ENCODE measurements around the gene MYCN. TPM values are rescaled to one million over a fixed set of nuclear protein-coding genes. Genes with fewer than 3 reads are reported as not detected.

Gene MYCN
- total RNA-seq, 1 experiment from 2014 or later: 68.3 TPM

DNA sequence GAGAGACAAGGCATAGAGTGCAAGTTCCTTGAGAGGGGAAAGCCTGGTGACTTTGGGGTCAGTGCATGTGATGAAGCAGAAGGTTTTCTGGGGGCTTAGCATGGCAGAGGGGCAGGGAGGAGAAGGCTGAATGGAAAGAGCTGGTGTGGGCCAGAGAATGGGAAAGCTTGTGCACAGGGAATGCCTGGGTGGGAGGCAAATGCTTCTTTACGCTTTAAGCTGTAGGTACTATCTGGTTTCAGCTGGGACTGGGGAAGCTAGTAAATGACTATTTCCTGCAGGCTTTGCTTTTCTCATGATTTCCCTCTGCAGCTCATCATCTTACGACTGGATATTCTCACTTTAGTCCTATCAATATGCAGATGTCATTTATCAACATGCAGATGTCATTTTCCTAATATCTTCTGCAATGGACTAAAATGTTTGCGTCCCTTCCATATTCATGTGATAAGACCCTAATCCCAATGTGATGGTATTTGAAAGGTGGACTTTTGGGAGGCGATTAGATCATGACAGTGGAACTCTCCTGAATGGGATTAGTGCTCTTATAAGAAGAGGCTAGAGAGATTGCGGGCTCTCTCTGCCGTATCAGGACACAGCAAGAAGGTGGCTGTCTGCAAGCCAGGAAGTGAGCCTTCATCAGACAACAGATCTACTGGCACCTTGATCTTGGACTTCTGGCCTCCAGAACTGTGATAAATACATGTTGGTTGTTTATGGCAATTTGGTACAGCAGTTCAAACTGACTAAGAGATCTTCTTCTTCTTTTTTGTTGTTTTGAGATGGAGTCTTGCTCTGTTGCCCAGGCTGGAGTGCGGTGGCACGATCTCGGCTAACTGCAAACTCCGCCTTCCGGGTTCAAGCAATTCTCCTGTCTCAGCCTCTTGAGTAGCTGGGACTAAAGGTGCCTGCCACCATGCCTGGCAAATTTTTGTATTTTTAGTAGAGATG, 50.1 kb downstream of the MYCN start (continued):
- TF ChIP-seq, protein P1, sequence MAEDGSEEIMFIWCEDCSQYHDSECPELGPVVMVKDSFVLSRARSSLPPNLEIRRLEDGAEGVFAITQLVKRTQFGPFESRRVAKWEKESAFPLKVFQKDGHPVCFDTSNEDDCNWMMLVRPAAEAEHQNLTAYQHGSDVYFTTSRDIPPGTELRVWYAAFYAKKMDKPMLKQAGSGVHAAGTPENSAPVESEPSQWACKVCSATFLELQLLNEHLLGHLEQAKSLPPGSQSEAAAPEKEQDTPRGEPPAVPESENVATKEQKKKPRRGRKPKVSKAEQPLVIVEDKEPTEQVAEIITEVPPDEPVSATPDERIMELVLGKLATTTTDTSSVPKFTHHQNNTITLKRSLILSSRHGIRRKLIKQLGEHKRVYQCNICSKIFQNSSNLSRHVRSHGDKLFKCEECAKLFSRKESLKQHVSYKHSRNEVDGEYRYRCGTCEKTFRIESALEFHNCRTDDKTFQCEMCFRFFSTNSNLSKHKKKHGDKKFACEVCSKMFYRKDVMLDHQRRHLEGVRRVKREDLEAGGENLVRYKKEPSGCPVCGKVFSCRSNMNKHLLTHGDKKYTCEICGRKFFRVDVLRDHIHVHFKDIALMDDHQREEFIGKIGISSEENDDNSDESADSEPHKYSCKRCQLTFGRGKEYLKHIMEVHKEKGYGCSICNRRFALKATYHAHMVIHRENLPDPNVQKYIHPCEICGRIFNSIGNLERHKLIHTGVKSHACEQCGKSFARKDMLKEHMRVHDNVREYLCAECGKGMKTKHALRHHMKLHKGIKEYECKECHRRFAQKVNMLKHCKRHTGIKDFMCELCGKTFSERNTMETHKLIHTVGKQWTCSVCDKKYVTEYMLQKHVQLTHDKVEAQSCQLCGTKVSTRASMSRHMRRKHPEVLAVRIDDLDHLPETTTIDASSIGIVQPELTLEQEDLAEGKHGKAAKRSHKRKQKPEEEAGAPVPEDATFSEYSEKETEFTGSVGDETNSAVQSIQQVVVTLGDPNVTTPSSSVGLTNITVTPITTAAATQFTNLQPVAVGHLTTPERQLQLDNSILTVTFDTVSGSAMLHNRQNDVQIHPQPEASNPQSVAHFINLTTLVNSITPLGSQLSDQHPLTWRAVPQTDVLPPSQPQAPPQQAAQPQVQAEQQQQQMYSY (CRISPR knock-in tag; IDR thresholded peaks at IDR 0.05): no peak
- TF ChIP-seq SP1 (CRISPR knock-in tag; conservative IDR thresholded peaks at IDR 0.05) (no peak), ZNF121 (CRISPR knock-in tag; IDR thresholded peaks at IDR 0.05) (no peak)
- TF ChIP-seq, protein P2, sequence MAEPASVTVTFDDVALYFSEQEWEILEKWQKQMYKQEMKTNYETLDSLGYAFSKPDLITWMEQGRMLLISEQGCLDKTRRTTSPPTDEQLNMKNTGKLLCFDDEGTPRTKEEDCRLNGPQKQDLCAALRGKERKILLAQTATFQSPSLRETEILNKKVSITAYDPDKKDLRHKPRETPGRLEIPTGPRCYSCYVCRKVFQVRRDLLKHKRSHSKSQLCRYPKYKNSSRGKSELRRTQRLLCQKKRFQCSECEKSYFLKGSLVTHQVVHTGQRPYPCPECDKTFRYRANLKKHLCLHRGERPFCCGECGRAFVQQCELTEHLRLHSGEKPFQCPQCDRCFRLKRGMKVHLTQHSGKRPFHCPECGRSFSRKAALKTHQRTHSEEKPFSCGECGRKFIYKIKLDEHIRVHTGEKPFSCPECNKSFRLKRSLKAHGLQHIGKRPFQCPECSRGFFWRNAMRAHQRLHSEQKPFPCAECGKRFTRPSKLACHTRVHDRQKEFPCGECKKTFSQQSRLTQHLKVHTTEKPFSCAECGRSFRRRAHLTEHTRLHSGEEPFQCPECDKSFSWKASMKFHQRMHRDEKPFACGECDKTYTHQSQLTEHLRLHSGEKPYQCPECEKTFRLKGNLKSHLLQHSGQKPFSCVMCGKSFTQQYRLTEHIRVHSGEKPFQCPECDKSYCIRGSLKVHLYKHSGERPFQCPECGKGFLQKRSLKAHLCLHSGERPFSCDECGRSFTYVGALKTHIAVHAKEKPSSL (CRISPR knock-in tag; conservative IDR thresholded peaks at IDR 0.05): no peak

DNA sequence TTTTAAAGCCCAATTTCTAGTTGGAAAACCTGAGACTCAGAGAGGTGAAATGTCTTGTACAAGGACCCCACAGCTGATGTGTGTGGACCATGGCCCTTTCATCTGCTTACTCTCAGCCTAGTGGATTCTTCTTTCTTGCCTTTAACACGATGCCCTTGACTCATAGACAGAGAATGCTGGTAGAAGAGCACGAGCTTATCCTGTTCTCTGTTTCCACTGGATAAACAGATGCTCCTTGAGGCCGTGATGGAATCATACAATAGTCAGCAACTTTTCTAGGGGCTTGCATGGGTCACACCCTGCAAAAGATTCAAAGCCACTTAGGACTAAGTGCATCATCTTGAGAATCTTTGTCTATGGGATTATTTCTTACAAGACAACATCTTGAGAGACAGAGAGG, 50.9 kb downstream of the MYCN start:
- CTCF ChIA-PET: no interaction called here

DNA sequence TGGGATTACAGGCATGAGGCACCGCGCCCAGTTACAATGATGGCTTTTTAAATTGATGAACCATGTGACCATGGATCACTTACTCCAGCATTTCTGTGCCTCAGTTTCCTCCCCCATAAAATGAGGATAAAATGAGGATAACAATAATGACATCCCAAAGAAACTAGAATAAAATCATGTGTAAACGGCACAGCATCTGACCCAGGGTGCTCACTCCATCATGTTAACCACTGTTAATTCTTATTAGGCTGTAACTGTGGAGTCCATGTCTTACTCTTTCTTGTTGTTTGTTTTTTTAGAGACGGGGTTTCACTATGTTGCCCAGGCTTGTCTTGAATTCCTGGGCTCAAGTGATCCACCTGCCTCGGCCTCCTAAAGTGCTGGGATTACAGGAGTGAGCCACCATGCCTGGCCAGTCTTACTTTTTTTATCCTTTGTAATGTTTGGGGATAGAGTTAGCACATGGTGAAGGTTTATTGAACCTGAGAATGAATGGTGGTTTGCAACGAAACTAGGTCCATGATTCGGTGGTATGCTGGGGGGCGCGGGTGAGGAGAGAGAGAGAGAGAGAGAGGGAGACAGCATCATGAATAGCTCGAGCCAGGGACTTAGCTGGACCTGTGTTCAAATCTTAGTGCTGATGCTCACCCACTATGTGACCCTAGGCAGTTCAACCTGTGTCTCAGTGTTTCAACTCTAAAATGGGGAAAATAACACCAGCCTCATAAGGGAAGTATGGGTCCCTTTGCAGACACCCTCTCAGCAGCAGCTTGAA, 52.3 kb downstream of the MYCN start:
- ChIA-PET POLR2A (no interaction called here), CTCF (no interaction called here)
- Mint-ChIP-seq H3K4me1 (peaks cover 37% of the 10 kb centered on the region), H3K4me3 (no peak overlapping the region), H3K9me3 (no peaks in the 10 kb centered on the region), H3K27me3 (ENCODE audit: low read depth) (peaks cover 6% of the 10 kb centered on the region), H3K27ac (no peak overlapping the region), H3K36me3 (no peaks in the 10 kb centered on the region)
- DNase-seq (ENCODE audit: low spot score): no peak
- no peak for ATAC-seq
- TF ChIP-seq CREM (CRISPR knock-in tag; IDR thresholded peaks at IDR 0.05) (no peak), HMGA2 (CRISPR knock-in tag; IDR thresholded peaks at IDR 0.05) (no peak), NFYB (CRISPR knock-in tag; conservative IDR thresholded peaks at IDR 0.05; ENCODE audit: low read depth) (no peak), NR1H2 (CRISPR knock-in tag; IDR thresholded peaks at IDR 0.05) (no peak), GTF2I (CRISPR knock-in tag; conservative IDR thresholded peaks at IDR 0.05) (no peak), NFATC4 (CRISPR knock-in tag; IDR thresholded peaks at IDR 0.05) (no peak), ELF4 (CRISPR knock-in tag; IDR thresholded peaks at IDR 0.05; ENCODE audit: low read depth) (no peak), GRHL2 (CRISPR knock-in tag; IDR thresholded peaks at IDR 0.05; ENCODE audit: insufficient replicate concordance, severe bottlenecking) (no peak)
- TF ChIP-seq, protein P3, sequence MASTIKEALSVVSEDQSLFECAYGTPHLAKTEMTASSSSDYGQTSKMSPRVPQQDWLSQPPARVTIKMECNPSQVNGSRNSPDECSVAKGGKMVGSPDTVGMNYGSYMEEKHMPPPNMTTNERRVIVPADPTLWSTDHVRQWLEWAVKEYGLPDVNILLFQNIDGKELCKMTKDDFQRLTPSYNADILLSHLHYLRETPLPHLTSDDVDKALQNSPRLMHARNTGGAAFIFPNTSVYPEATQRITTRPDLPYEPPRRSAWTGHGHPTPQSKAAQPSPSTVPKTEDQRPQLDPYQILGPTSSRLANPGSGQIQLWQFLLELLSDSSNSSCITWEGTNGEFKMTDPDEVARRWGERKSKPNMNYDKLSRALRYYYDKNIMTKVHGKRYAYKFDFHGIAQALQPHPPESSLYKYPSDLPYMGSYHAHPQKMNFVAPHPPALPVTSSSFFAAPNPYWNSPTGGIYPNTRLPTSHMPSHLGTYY (CRISPR knock-in tag; IDR thresholded peaks at IDR 0.05): no peak
- TF ChIP-seq, protein P4, sequence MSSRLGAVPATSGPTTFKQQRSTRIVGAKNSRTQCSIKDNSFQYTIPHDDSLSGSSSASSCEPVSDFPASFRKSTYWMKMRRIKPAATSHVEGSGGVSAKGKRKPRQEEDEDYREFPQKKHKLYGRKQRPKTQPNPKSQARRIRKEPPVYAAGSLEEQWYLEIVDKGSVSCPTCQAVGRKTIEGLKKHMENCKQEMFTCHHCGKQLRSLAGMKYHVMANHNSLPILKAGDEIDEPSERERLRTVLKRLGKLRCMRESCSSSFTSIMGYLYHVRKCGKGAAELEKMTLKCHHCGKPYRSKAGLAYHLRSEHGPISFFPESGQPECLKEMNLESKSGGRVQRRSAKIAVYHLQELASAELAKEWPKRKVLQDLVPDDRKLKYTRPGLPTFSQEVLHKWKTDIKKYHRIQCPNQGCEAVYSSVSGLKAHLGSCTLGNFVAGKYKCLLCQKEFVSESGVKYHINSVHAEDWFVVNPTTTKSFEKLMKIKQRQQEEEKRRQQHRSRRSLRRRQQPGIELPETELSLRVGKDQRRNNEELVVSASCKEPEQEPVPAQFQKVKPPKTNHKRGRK (CRISPR knock-in tag; IDR thresholded peaks at IDR 0.05; ENCODE audit: borderline replicate concordance): no peak

More for the DNA sequence above, 50.9 kb downstream of the MYCN start:
- Mint-ChIP-seq H3K36me3 (no peaks in the 10 kb centered on the region), H3K4me3 (no peak overlapping the region), H3K9me3 (no peaks in the 10 kb centered on the region), H3K27ac (no peak overlapping the region), H3K27me3 (ENCODE audit: low read depth) (peaks cover 6% of the 10 kb centered on the region), H3K4me1 (peaks cover 34% of the 10 kb centered on the region)
- ATAC-seq: no peak
- TF ChIP-seq CREB1 (CRISPR knock-in tag; IDR thresholded peaks at IDR 0.05) (no peak), ETV6 (CRISPR knock-in tag; IDR thresholded peaks at IDR 0.05) (no peak), SP1 (CRISPR knock-in tag; conservative IDR thresholded peaks at IDR 0.05) (no peak), TP53 (CRISPR knock-in tag; IDR thresholded peaks at IDR 0.05) (no peak)
- TF ChIP-seq, protein P5, sequence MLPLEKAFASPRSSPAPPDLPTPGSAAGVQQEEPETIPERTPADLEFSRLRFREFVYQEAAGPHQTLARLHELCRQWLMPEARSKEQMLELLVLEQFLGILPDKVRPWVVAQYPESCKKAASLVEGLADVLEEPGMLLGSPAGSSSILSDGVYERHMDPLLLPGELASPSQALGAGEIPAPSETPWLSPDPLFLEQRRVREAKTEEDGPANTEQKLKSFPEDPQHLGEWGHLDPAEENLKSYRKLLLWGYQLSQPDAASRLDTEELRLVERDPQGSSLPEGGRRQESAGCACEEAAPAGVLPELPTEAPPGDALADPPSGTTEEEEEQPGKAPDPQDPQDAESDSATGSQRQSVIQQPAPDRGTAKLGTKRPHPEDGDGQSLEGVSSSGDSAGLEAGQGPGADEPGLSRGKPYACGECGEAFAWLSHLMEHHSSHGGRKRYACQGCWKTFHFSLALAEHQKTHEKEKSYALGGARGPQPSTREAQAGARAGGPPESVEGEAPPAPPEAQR (CRISPR knock-in tag; IDR thresholded peaks at IDR 0.05): no peak
- TF ChIP-seq, protein P6, sequence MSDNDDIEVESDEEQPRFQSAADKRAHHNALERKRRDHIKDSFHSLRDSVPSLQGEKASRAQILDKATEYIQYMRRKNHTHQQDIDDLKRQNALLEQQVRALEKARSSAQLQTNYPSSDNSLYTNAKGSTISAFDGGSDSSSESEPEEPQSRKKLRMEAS (CRISPR knock-in tag; IDR thresholded peaks at IDR 0.05): no peak
- TF ChIP-seq, protein P7, sequence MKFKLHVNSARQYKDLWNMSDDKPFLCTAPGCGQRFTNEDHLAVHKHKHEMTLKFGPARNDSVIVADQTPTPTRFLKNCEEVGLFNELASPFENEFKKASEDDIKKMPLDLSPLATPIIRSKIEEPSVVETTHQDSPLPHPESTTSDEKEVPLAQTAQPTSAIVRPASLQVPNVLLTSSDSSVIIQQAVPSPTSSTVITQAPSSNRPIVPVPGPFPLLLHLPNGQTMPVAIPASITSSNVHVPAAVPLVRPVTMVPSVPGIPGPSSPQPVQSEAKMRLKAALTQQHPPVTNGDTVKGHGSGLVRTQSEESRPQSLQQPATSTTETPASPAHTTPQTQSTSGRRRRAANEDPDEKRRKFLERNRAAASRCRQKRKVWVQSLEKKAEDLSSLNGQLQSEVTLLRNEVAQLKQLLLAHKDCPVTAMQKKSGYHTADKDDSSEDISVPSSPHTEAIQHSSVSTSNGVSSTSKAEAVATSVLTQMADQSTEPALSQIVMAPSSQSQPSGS (CRISPR knock-in tag; IDR thresholded peaks at IDR 0.05; ENCODE audit: borderline replicate concordance, low read depth): no peak
- POLR2A ChIA-PET: no interaction called here
- DNase-seq (ENCODE audit: low spot score): no peak

Data from WTC11 (cell line).